HCT116 (cell line): Measurements from ENCODE around the gene FSD1L. TPM values are rescaled to one million over a fixed set of nuclear protein-coding genes. Genes with fewer than 3 reads are reported as not detected.

Experiments
- ATAC-seq: fragments of 200-7000 bp; cut with Tn5 transposase; 2 replicates; pipeline ENCODE4 v1.9.1; 2020; ENCODE audit warnings: mild to moderate bottlenecking, moderate library complexity
- Bru-seq: library from RNA; stranded (reverse); fragments of 400-500 nt; gene quantifications from one replicate; lab custom pipeline; 2021; lab: Mats Ljungman, UMichigan
- BruChase-seq, 2 experiments: library from RNA; stranded (reverse); fragments of 400-500 nt; gene quantifications; one replicate each; lab custom pipeline; 2021; lab: Mats Ljungman, UMichigan
- BruUV-seq: library from RNA; stranded (reverse); fragments of 400-500 nt; replicated peaks from 2 replicates; lab custom pipeline; 2021; lab: Mats Ljungman, UMichigan
- CTCF ChIA-PET: fragments of 300-600 bp; sonication (Branson Sonifier 250); formaldehyde crosslinking; loops from one replicate; lab custom pipeline; 2021; ENCODE audit warnings: antibody characterized with exemption; lab: Charles Lee
- POLR2A ChIA-PET: fragments of 300-600, 350-600 bp; sonication (Branson Sonifier 250); formaldehyde crosslinking; loops from one replicate; lab custom pipeline; 2021; ENCODE audit warnings: antibody characterized with exemption; lab: Charles Lee
- RAD21 ChIA-PET, 2 experiments: fragments of 300-600 bp; sonication (Branson Sonifier 250); formaldehyde crosslinking; loops; one replicate each; lab custom pipeline; 2023; ENCODE audit warnings: low total read pairs in 2 of 2; ENCODE audit not compliant: uncharacterized antibody in 2 of 2, unreplicated experiment in 2 of 2, low non-redundant PET in 1 of 2; lab: Charles Lee
- DNase-seq: peaks from one replicate; pipeline ENCODE4 v3.0.0-alpha.2; 2010; ENCODE audit warnings: low read depth, low spot score
- H2AFZ ChIP-seq: fragments of 200-600 bp; shearing (Covaris generic), sonication (generic); 2 replicates; pipeline ENCODE4 v1.6.1; 2017; ENCODE audit warnings: low read depth, mixed run types, mixed read lengths, antibody characterized with exemption, low read length; ENCODE audit not compliant: poor library complexity, severe bottlenecking
- H3K27ac ChIP-seq: 2 replicates; pipeline ENCODE4 v1.5.1; 2012; ENCODE audit warnings: low read depth, low read length
- H3K27me3 ChIP-seq: fragments of 200-600 bp; sonication (generic); 2 replicates; pipeline ENCODE4 v1.6.1; 2016; ENCODE audit warnings: mixed run types, low read length, mixed read lengths; ENCODE audit not compliant: insufficient read depth
- H3K36me3 ChIP-seq, 2 experiments: fragments of 200-500 bp in 1 of 2; fragments of 200-600 bp in 1 of 2; sonication (Bioruptor generic) in 1 of 2; sonication (generic) in 1 of 2; 2 replicates each; pipeline versions ENCODE4 v1.5.1 to v1.6.1; 2014 to 2016; ENCODE audit warnings: low read length in 2 of 2, inconsistent platforms in 1 of 2, mixed read lengths in 1 of 2, mixed run types in 1 of 2; ENCODE audit not compliant: insufficient read depth in 2 of 2, control insufficient read depth in 1 of 2
- H3K4me1 ChIP-seq, 2 experiments: fragments of 200-600 bp in 1 of 2; sonication (generic) in 1 of 2; 2 replicates each; pipeline versions ENCODE4 v1.5.1 to v1.6.1; 2012 to 2017; ENCODE audit warnings: low read length in 2 of 2, inconsistent platforms in 1 of 2, mild to moderate bottlenecking in 1 of 2, mixed read lengths in 1 of 2, mixed run types in 1 of 2, moderate library complexity in 1 of 2; ENCODE audit not compliant: insufficient read depth in 2 of 2, control insufficient read depth in 1 of 2
- H3K4me2 ChIP-seq: fragments of 200-600 bp; sonication (generic); 2 replicates; pipeline ENCODE4 v1.6.1; 2017; ENCODE audit warnings: mixed run types, low read length, mixed read lengths
- H3K4me3 ChIP-seq, 2 experiments: fragments of 200-600 bp in 1 of 2; sonication (generic) in 1 of 2; replicated peaks in 1 of 2; 2 replicates each; pipeline ENCODE4 v1.5.1; 2011 to 2016; ENCODE audit warnings: low read length in 2 of 2, control low read depth in 1 of 2, low read depth in 1 of 2, mild to moderate bottlenecking in 1 of 2, mixed read lengths in 1 of 2, mixed run types in 1 of 2
- H3K79me2 ChIP-seq: fragments of 200-600 bp; sonication (generic); 2 replicates; pipeline ENCODE4 v1.6.1; 2017; ENCODE audit warnings: mild to moderate bottlenecking, mixed run types, low read length, moderate library complexity, mixed read lengths; ENCODE audit not compliant: insufficient read depth
- H3K9ac ChIP-seq: fragments of 200-600 bp; sonication (generic); 2 replicates; pipeline ENCODE4 v1.6.1; 2016; ENCODE audit warnings: low read length, mixed read lengths
- H3K9me2 ChIP-seq: fragments of 200-600 bp; sonication (generic), shearing (Covaris generic); 2 replicates; pipeline ENCODE4 v1.6.1; 2017; ENCODE audit warnings: mixed run types, mild to moderate bottlenecking, moderate library complexity; ENCODE audit not compliant: insufficient read depth
- H3K9me3 ChIP-seq, 2 experiments: fragments of 200-500 bp in 1 of 2; fragments of 200-600 bp in 1 of 2; sonication (Bioruptor generic) in 1 of 2; sonication (generic) in 1 of 2; 2 replicates each; pipeline ENCODE4 v1.6.1; 2014 to 2017; ENCODE audit warnings: low read length in 2 of 2, mixed read lengths in 2 of 2, inconsistent platforms in 1 of 2, low read depth in 1 of 2, mild to moderate bottlenecking in 1 of 2, mixed run types in 1 of 2, moderate library complexity in 1 of 2; ENCODE audit not compliant: control insufficient read depth in 1 of 2, insufficient read depth in 1 of 2
- H4K20me1 ChIP-seq: fragments of 200-600 bp; sonication (generic), shearing (Covaris generic); 2 replicates; pipeline ENCODE4 v1.6.1; 2017; ENCODE audit warnings: mixed run types, mild to moderate bottlenecking, moderate library complexity; ENCODE audit not compliant: insufficient read depth
- POLR2A ChIP-seq: IDR thresholded peaks from 2 replicates; pipeline ENCODE4 v1.7.0; 2011; ENCODE audit warnings: borderline replicate concordance; ENCODE audit not compliant: insufficient read depth, insufficient read length; ENCODE audit errors: extremely low read depth
- POLR2AphosphoS5 ChIP-seq: IDR thresholded peaks from 2 replicates; pipeline ENCODE4 v1.6.1; 2011; ENCODE audit warnings: mild to moderate bottlenecking, low read depth, low read length, moderate library complexity
- RAD21 ChIP-seq: IDR thresholded peaks from 2 replicates; pipeline ENCODE4 v1.6.1; 2012; ENCODE audit warnings: low read depth, mild to moderate bottlenecking
- SRF ChIP-seq: IDR thresholded peaks from 2 replicates; pipeline ENCODE4 v1.6.1; 2012; ENCODE audit warnings: low read depth
- TCF7L2 ChIP-seq: IDR thresholded peaks from 2 replicates; pipeline ENCODE4 v1.7.0; 2011; ENCODE audit warnings: borderline replicate concordance, inconsistent platforms; ENCODE audit not compliant: insufficient read depth, insufficient read length; ENCODE audit errors: extremely low read depth
- ZFX ChIP-seq: fragments of 450-650 bp; IDR thresholded peaks from 2 replicates; pipeline ENCODE4 v1.6.1; 2017
- ZNF274 ChIP-seq: fragments of 200-500 bp; sonication (Bioruptor generic); IDR thresholded peaks from 2 replicates; pipeline ENCODE4 v1.6.1; 2014; ENCODE audit warnings: mild to moderate bottlenecking, low read depth, low read length, inconsistent platforms
- intact Hi-C: fragments of 100-400 bp; cut with micrococcal nuclease; formaldehyde crosslinking; loops from 2 replicates; pipeline ENCODE4 v1.10.0; 2022
- long read RNA-seq: library from polyadenylated mRNA; unstranded; transcript quantifications from one replicate; pipeline ENCODE4 v2.0.0, GENCODE V29; 2021; ENCODE audit not compliant: unreplicated experiment
- polyA plus RNA-seq: library from polyadenylated mRNA; unstranded; fragments of >200 nt; gene quantifications from 2 replicates; pipeline ENCODE4 v1.2.1, GENCODE V29; 2012; ENCODE audit warnings: missing spikeins
- total RNA-seq: library from RNA; stranded (reverse); gene quantifications from one replicate; pipeline ENCODE4 v1.2.1, GENCODE V29; 2021; ENCODE audit not compliant: unreplicated experiment
- TF ChIP-seq, protein P1 (sequence below), 3 experiments: fragments of 200-600 bp in 1 of 3; sonication (generic) in 1 of 3; IDR thresholded peaks in 2 of 3; conservative IDR thresholded peaks in 1 of 3; 2 replicates each; pipeline ENCODE4 v1.5.1; 2012 to 2017; ENCODE audit warnings: low read depth in 2 of 3, low read length in 2 of 3, antibody characterized with exemption in 1 of 3, borderline replicate concordance in 1 of 3, control low read depth in 1 of 3, mild to moderate bottlenecking in 1 of 3, mixed read lengths in 1 of 3, mixed run types in 1 of 3, moderate library complexity in 1 of 3; ENCODE audit not compliant: insufficient read depth in 1 of 3

The FSD1L gene
- 5.5 TPM for total RNA-seq
- 1.0 and 1.1 TPM in 2 replicates for polyA plus RNA-seq
- percentile 71 among the genes with signal in this experiment for Bru-seq, nascent RNA
- BruChase-seq, experiment 1, labeled RNA remaining after a 6-hour chase: percentile 59 among the genes with signal in this experiment
- BruChase-seq, experiment 2, labeled RNA remaining after a 2-hour chase: percentile 68 among the genes with signal in this experiment
- long read RNA-seq, partial matches to known transcripts: 1 of 7 reads
- long read RNA-seq, other reads (novel, unspliced or antisense): 6 of 7 reads

DNA sequence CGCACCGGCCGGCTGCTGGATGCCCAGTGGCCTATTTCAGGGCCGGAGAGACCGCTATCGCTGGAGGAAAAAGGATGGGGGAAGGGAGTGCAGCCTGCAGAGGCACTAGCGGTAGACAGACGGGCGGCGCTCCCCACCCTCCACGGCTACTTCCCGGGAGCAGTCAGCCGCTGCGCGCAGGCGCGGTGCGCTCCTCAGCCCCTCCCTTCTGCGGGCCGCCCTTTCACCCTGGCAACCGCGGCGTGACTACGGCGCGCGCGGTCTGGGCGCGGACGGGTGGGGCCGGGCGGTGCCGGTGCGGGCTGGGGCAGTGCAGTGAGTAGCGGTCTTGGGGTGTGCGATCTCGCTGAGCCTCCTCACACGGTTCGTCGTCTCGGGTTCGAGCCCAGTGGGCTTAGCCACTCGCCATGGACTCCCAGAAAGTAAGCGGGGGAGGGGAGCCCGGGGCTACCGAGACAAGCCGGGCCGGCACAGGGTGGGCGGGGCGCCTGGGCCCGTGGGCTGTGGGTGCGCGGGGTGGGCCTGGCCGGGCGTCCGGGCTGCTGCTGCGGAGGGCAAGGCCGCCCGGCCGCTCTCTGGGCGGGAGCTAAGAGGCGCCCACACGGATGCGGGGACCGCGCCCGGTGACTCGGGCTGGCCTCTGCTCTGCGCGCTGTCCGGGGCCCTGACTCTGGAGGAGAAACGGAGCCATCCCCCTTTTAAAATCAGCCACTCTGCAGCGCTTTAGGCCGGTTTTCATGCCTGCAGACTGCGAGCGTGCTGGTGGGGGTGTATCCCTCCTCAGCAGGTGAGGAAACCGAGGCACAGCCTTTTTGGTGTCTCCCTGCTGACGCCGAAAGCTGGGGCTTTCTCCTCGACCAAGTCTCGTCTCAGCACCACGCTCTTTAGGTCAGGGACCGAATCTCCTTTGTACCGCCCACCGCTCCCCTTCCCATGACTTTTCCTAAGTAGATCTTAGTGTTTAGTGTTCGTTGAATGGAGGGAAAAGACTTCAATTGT is at the start of gene FSD1L:
FSD1L (plus strand) TSS at position 221 of the 999 bp plus-strand sequence; CDS start at position 408, 187 bp downstream.
- Histone ChIP-seq H3K27me3 (no peaks in the 10 kb centered on the region), H3K9ac (peak within 1 kb of the TSS; percentile 79), H3K36me3 (no peaks in the 10 kb centered on the region), H3K9me2 (no peaks in the 10 kb centered on the region), H3K9me3 (no peaks in the 10 kb centered on the region), H3K79me2 (peaks cover 48% of the 10 kb centered on the region), H3K4me2 (peak within 1 kb of the TSS; percentile 83), H3K27ac (peak within 1 kb of the TSS; percentile 56), H4K20me1 (no peaks in the 10 kb centered on the region), H2AFZ (peak within 1 kb of the TSS; percentile 24), H3K4me3 (peak within 1 kb of the TSS; percentile 81 to 93), H3K4me1 (peaks cover 0 to 15% of the 10 kb centered on the region in 2 experiments; a peak in 3 of 4 replicates)
- ATAC-seq (peak; percentile 93), DNase-seq (peak; percentile 81)
- no TSS peak for BruUV-seq
- intact Hi-C loops: no loop called here
- peak; percentile 72 for TF ChIP-seq POLR2AphosphoS5
- TF ChIP-seq SRF: no peak
- TF ChIP-seq TCF7L2: peak; percentile 13
- TF ChIP-seq ZNF274: no peak
- TF ChIP-seq RAD21: peak; percentile 58
- TF ChIP-seq ZFX: peak; percentile 81
- TF ChIP-seq POLR2A: peak; percentile 61
- TF ChIP-seq, protein P1, sequence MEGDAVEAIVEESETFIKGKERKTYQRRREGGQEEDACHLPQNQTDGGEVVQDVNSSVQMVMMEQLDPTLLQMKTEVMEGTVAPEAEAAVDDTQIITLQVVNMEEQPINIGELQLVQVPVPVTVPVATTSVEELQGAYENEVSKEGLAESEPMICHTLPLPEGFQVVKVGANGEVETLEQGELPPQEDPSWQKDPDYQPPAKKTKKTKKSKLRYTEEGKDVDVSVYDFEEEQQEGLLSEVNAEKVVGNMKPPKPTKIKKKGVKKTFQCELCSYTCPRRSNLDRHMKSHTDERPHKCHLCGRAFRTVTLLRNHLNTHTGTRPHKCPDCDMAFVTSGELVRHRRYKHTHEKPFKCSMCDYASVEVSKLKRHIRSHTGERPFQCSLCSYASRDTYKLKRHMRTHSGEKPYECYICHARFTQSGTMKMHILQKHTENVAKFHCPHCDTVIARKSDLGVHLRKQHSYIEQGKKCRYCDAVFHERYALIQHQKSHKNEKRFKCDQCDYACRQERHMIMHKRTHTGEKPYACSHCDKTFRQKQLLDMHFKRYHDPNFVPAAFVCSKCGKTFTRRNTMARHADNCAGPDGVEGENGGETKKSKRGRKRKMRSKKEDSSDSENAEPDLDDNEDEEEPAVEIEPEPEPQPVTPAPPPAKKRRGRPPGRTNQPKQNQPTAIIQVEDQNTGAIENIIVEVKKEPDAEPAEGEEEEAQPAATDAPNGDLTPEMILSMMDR (IDR thresholded peaks at IDR 0.05 in 2 of 3, conservative IDR thresholded peaks at IDR 0.05 in 1 of 3; ENCODE audit: borderline replicate concordance in 1 of 3, insufficient read depth in 1 of 3, low read depth in 2 of 3, low read length in 2 of 3): peak in 2 of 3 experiments; percentile 43 to 50; a peak in 4 of 6 replicates
- CTCF ChIA-PET: no interaction called here
- RAD21 ChIA-PET: no interaction called here
- POLR2A ChIA-PET: interaction anchor here (1.0 kb wide), 1 partner anchor 9 kb away, joined by 3 read pairs; no protein-coding TSS in a partner anchor
